H1 (cell line): ENCODE results near the gene PLCH2. TPM values are rescaled to one million over a fixed set of nuclear protein-coding genes. Genes with fewer than 3 reads are reported as not detected.

ENCODE experiments used
- CTCF ChIA-PET: fragments of 300-600 bp; sonication (Branson Sonifier 250); formaldehyde crosslinking; loops from one replicate; lab custom pipeline; 2021; ENCODE audit not compliant: partially characterized antibody; lab: Charles Lee
- POLR2A ChIA-PET: fragments of 300-600 bp; sonication (Branson Sonifier 250); formaldehyde crosslinking; loops from one replicate; lab custom pipeline; 2021; ENCODE audit warnings: inconsistent platforms; ENCODE audit not compliant: partially characterized antibody; lab: Charles Lee
- DNase-seq, 2 experiments: peaks; one replicate each; pipeline versions ENCODE4 v3.0.0 to v3.0.0-alpha.2; 2010 to 2022; ENCODE audit warnings: low spot score in 2 of 2, low read depth in 1 of 2, mixed read lengths in 1 of 2
- FAIRE-seq: peaks from 2 replicates; lab custom pipeline; 2011; peaks lifted over from hg19 to GRCh38; lab: Jason Lieb, UNC
- H2AFZ ChIP-seq: 2 replicates; pipeline ENCODE4 v1.8.1; 2012; ENCODE audit warnings: low read length, inconsistent platforms
- H2AK5ac ChIP-seq: 2 replicates; pipeline ENCODE4 v1.6.1; 2013; ENCODE audit warnings: low read depth, low read length
- H2BK120ac ChIP-seq: replicated peaks from 2 replicates; pipeline ENCODE3; 2013; ENCODE audit warnings: low read depth, low read length, inconsistent platforms
- H2BK12ac ChIP-seq: 2 replicates; pipeline ENCODE4 v1.6.1; 2013; ENCODE audit warnings: low read depth, low read length
- H2BK15ac ChIP-seq: 2 replicates; pipeline ENCODE4 v1.6.1; 2013; ENCODE audit warnings: low read length
- H2BK20ac ChIP-seq: 2 replicates; pipeline ENCODE4 v1.6.1; 2013; ENCODE audit warnings: low read length
- H2BK5ac ChIP-seq: 2 replicates; pipeline ENCODE4 v1.6.1; 2013; ENCODE audit warnings: low read depth, low read length
- H3K14ac ChIP-seq: 2 replicates; pipeline ENCODE4 v1.6.1; 2013; ENCODE audit warnings: inconsistent platforms; ENCODE audit not compliant: insufficient read length
- H3K18ac ChIP-seq: 2 replicates; pipeline ENCODE4 v1.6.1; 2013; ENCODE audit warnings: low read length; ENCODE audit errors: extremely low read depth
- H3K23ac ChIP-seq: 2 replicates; pipeline ENCODE4 v1.6.1; 2013; ENCODE audit warnings: inconsistent platforms; ENCODE audit not compliant: insufficient read length
- H3K23me2 ChIP-seq: 2 replicates; pipeline ENCODE4 v1.6.1; 2013; ENCODE audit warnings: low read depth, low read length
- H3K27ac ChIP-seq: 2 replicates; pipeline ENCODE4 v1.6.1; 2011; ENCODE audit warnings: low read depth, low read length, inconsistent platforms
- H3K27me3 ChIP-seq, 4 experiments: replicated peaks in 1 of 4; 1 replicate in 1 of 4; 2 replicates in 3 of 4; pipeline versions ENCODE4 v1.6.1 to v1.8.1; 2011 to 2013; ENCODE audit warnings: low read length in 3 of 4, mild to moderate bottlenecking in 3 of 4, inconsistent platforms in 2 of 4, mixed read lengths in 2 of 4, moderate library complexity in 1 of 4; ENCODE audit not compliant: control insufficient read depth in 3 of 4, insufficient read depth in 3 of 4; ENCODE audit errors: extremely low read depth in 1 of 4
- H3K36me3 ChIP-seq, 4 experiments: 2 replicates each; pipeline versions ENCODE4 v1.6.1 to v1.8.1; 2011 to 2013; ENCODE audit warnings: mild to moderate bottlenecking in 4 of 4, low read length in 3 of 4, moderate library complexity in 2 of 4, control low read depth in 1 of 4, inconsistent platforms in 1 of 4; ENCODE audit not compliant: insufficient read depth in 4 of 4, control insufficient read depth in 2 of 4
- H3K4ac ChIP-seq: replicated peaks from 2 replicates; pipeline ENCODE3; 2013; ENCODE audit warnings: low read length, low read depth, mixed read lengths, inconsistent platforms; ENCODE audit not compliant: insufficient read length
- H3K4me1 ChIP-seq, 4 experiments: replicated peaks in 1 of 4; 1 replicate in 1 of 4; 2 replicates in 3 of 4; pipeline versions ENCODE4 v1.6.1 to v1.8.1; 2011 to 2013; ENCODE audit warnings: low read length in 3 of 4, inconsistent platforms in 2 of 4, mixed read lengths in 1 of 4; ENCODE audit not compliant: insufficient read depth in 4 of 4, control insufficient read depth in 3 of 4
- H3K4me2 ChIP-seq, 2 experiments: 2 replicates each; pipeline versions ENCODE4 v1.6.1 to v1.8.1; 2011 to 2013; ENCODE audit warnings: low read depth in 2 of 2, low read length in 2 of 2, control low read depth in 1 of 2, inconsistent platforms in 1 of 2, mild to moderate bottlenecking in 1 of 2; ENCODE audit not compliant: insufficient read depth in 1 of 2
- H3K4me3 ChIP-seq, 4 experiments: fragments of 200-600, 300-600 bp in 1 of 4; sonication (generic), shearing (Covaris generic), sonication (Bioruptor Twin) in 1 of 4; 2 replicates each; pipeline versions ENCODE4 v1.5.1 to v1.8.1; 2011 to 2016; ENCODE audit warnings: low read length in 4 of 4, low read depth in 3 of 4, control low read depth in 2 of 4, inconsistent platforms in 2 of 4, mild to moderate bottlenecking in 2 of 4, mixed read lengths in 1 of 4, moderate library complexity in 1 of 4; ENCODE audit not compliant: insufficient read depth in 2 of 4; ENCODE audit errors: extremely low read depth in 1 of 4
- H3K56ac ChIP-seq: replicated peaks from 2 replicates; pipeline ENCODE3; 2013; ENCODE audit warnings: low read depth, mild to moderate bottlenecking, mixed read lengths, low read length, inconsistent platforms; ENCODE audit not compliant: insufficient read length
- H3K79me1 ChIP-seq: 2 replicates; pipeline ENCODE4 v1.6.1; 2013; ENCODE audit warnings: low read depth, low read length, control low read depth
- H3K79me2 ChIP-seq, 2 experiments: 2 replicates each; pipeline versions ENCODE4 v1.6.1 to v1.8.1; 2012 to 2013; ENCODE audit warnings: low read length in 2 of 2, mild to moderate bottlenecking in 2 of 2, inconsistent platforms in 1 of 2; ENCODE audit not compliant: insufficient read depth in 2 of 2, control insufficient read depth in 1 of 2
- H3K9ac ChIP-seq, 4 experiments: replicated peaks in 1 of 4; 1 replicate in 1 of 4; 2 replicates in 3 of 4; pipeline versions ENCODE4 v1.6.1 to v1.8.1; 2011 to 2013; ENCODE audit warnings: low read depth in 3 of 4, low read length in 3 of 4, control low read depth in 2 of 4, mild to moderate bottlenecking in 2 of 4, moderate library complexity in 2 of 4, inconsistent platforms in 1 of 4; ENCODE audit errors: extremely low read depth in 1 of 4
- H3K9me3 ChIP-seq, 2 experiments: 2 replicates each; pipeline versions ENCODE4 v1.6.1 to v1.8.1; 2012 to 2013; ENCODE audit warnings: mild to moderate bottlenecking in 2 of 2, moderate library complexity in 2 of 2, control low read depth in 1 of 2, inconsistent platforms in 1 of 2, low read depth in 1 of 2, low read length in 1 of 2, mixed read lengths in 1 of 2; ENCODE audit not compliant: insufficient read depth in 2 of 2
- H4K20me1 ChIP-seq, 2 experiments: replicated peaks in 1 of 2; 2 replicates each; pipeline versions ENCODE3 to v1.8.1; 2011 to 2013; ENCODE audit warnings: inconsistent platforms in 2 of 2, low read length in 2 of 2, mild to moderate bottlenecking in 1 of 2; ENCODE audit not compliant: insufficient read depth in 2 of 2, control insufficient read depth in 1 of 2
- H4K5ac ChIP-seq: 2 replicates; pipeline ENCODE4 v1.6.1; 2013; ENCODE audit warnings: low read length, low read depth, mixed read lengths, inconsistent platforms; ENCODE audit not compliant: insufficient read length
- H4K8ac ChIP-seq: 2 replicates; pipeline ENCODE4 v1.8.0; 2013; ENCODE audit warnings: mild to moderate bottlenecking, moderate library complexity, low read length, inconsistent platforms; ENCODE audit not compliant: insufficient read depth; ENCODE audit errors: extremely low read depth
- H4K91ac ChIP-seq: replicated peaks from 2 replicates; pipeline ENCODE3; 2013; ENCODE audit warnings: low read length, mixed read lengths, inconsistent platforms; ENCODE audit not compliant: insufficient read length
- ATF2 ChIP-seq: IDR thresholded peaks from 2 replicates; pipeline ENCODE4 v1.6.1; 2012; ENCODE audit warnings: low read length, inconsistent platforms
- CEBPB ChIP-seq: IDR thresholded peaks from 2 replicates; pipeline ENCODE4 v1.6.1; 2012; ENCODE audit warnings: low read depth, low read length
- CREB1 ChIP-seq: IDR thresholded peaks from 2 replicates; pipeline ENCODE4 v1.6.1; 2012; ENCODE audit warnings: inconsistent platforms
- EGR1 ChIP-seq: IDR thresholded peaks from 2 replicates; pipeline ENCODE4 v1.6.1; 2011; ENCODE audit warnings: low read depth, low read length, borderline replicate concordance
- EZH2 ChIP-seq: fragments of 200-600 bp; sonication (generic); IDR thresholded peaks from 2 replicates; pipeline ENCODE4 v1.7.1; 2012; ENCODE audit warnings: low read depth, mild to moderate bottlenecking, moderate library complexity, low read length, inconsistent platforms; ENCODE audit not compliant: severe bottlenecking
- HDAC2 ChIP-seq, 2 experiments: fragments of 300-600 bp in 1 of 2; sonication (generic) in 1 of 2; IDR thresholded peaks; 2 replicates each; pipeline ENCODE4 v1.6.1; 2011 to 2012; ENCODE audit warnings: low read depth in 2 of 2, low read length in 2 of 2, mild to moderate bottlenecking in 2 of 2, moderate library complexity in 2 of 2, borderline replicate concordance in 1 of 2, inconsistent platforms in 1 of 2
- NRF1 ChIP-seq: IDR thresholded peaks from 2 replicates; pipeline ENCODE4 v1.6.1; 2011; ENCODE audit warnings: mild to moderate bottlenecking, low read depth, low read length, improper control_type of control experiment
- PHF8 ChIP-seq: fragments of 200-600 bp; sonication (generic); conservative IDR thresholded peaks from 2 replicates; pipeline ENCODE4 v1.7.1; 2012; ENCODE audit warnings: low read depth, mild to moderate bottlenecking, inconsistent platforms, low read length, moderate library complexity
- POLR2A ChIP-seq, 2 experiments: IDR thresholded peaks; 1 replicate in 1 of 2; 2 replicates in 1 of 2; pipeline ENCODE4 v1.6.1; 2011; ENCODE audit warnings: low read depth in 2 of 2, low read length in 2 of 2, mild to moderate bottlenecking in 2 of 2; ENCODE audit errors: control extremely low read depth in 1 of 2
- RBBP5 ChIP-seq: IDR thresholded peaks from 2 replicates; pipeline ENCODE4 v1.7.1; 2012; ENCODE audit warnings: low read depth, mild to moderate bottlenecking, inconsistent platforms, low read length, moderate library complexity, borderline replicate concordance
- SP4 ChIP-seq: IDR thresholded peaks from 2 replicates; pipeline ENCODE4 v1.6.1; 2012; ENCODE audit warnings: low read length, inconsistent platforms
- TBP ChIP-seq: IDR thresholded peaks from 2 replicates; pipeline ENCODE4 v1.6.1; 2011; ENCODE audit warnings: low read depth, low read length, improper control_type of control experiment
- WGBS, 2 experiments: shearing (Covaris generic) in 1 of 2; methylation state at CpG; one replicate each; pipeline versions ENCODE4 v1.1.6 to v1.1.7; 2013 to 2015; ENCODE audit warnings: low lambda C conversion rate in 2 of 2, mixed read lengths in 2 of 2, inconsistent platforms in 1 of 2, low coverage in 1 of 2, missing lambda C conversion rate in 1 of 2; ENCODE audit not compliant: insufficient replicate concordance in 2 of 2, insufficient coverage in 1 of 2, insufficient read length in 1 of 2; ENCODE audit errors: extremely low coverage in 1 of 2, missing lambda C conversion rate in 1 of 2; 5-methylcytosine and 5-hydroxymethylcytosine counted together
- polyA plus RNA-seq, 7 experiments: library from polyadenylated mRNA; depleted of rRNA in 3 of 7; stranded (reverse) in 5 of 7; unstranded in 2 of 7; fragments of >200 nt in 5 of 7; fragments of 200-250 nt in 2 of 7; gene quantifications; 1 replicate in 5 of 7; 2 replicates in 1 of 7; 4 replicates in 1 of 7; pipeline versions ENCODE4 v1.2.1 to v1.2.3, GENCODE V29; 2011 to 2013; ENCODE audit warnings: missing spikeins in 2 of 7, mixed read lengths in 2 of 7
- total RNA-seq: library from RNA; stranded (reverse); fragmentation: NEBNext Ultra II Directional; extraction: Animal tissue kit (Norgen Biotek cat#: 25700); gene quantifications from 2 replicates; pipeline ENCODE4 v1.2.1, GENCODE V29; 2021

PLCH2 gene
- total and polyA plus RNA-seq, 2 of the 8 experiments (the other 6 are each of a cell fraction or from before 2014, with no cell fraction given): 0.14 to 0.19 TPM

GRCh38 chr1:2509589-2509988 is 33.5 kb downstream of the PLCH2 start:
- H3K18ac ChIP-seq: no peak overlapping the region
- no peak overlapping the region for H2BK15ac ChIP-seq
- no peak overlapping the region for H2AK5ac ChIP-seq
- H4K8ac ChIP-seq: no peak overlapping the region
- no peak overlapping the region for H2BK12ac ChIP-seq
- no peaks in the 10 kb centered on the region for H3K79me2 ChIP-seq
- no peak overlapping the region; the same call in 1 of the 2 replicates for H2BK5ac ChIP-seq
- WGBS, 2 experiments: 95% methylated on average over 11 of the region's 11 CpGs; no CpG with 5 or more reads in 1 of the 2 experiments
- H3K9ac ChIP-seq: no peak overlapping the region
- no peaks in the 10 kb centered on the region for H3K27me3 ChIP-seq
- no peak overlapping the region for H2BK20ac ChIP-seq
- no peak overlapping the region for H2AFZ ChIP-seq
- DNase-seq: no peak
- no peaks in the 10 kb centered on the region; the same call in 1 of the 2 replicates for H3K79me1 ChIP-seq
- no peak overlapping the region for H3K56ac ChIP-seq
- no peak overlapping the region for H2BK120ac ChIP-seq
- H3K27ac ChIP-seq: no peak overlapping the region
- TF ChIP-seq NRF1 (no peak), EGR1 (no peak), PHF8 (no peak), EZH2 (no peak), CEBPB (no peak), ATF2 (no peak), HDAC2 (IDR thresholded peaks at IDR 0.05; ENCODE audit: borderline replicate concordance in 1 of 2, low read depth in 2 of 2, low read length in 2 of 2) (no peak), POLR2A (IDR thresholded peaks at IDR 0.05; ENCODE audit: control extremely low read depth in 1 of 2, low read depth in 2 of 2, low read length in 2 of 2) (no peak), TBP (no peak), CREB1 (no peak), SP4 (no peak), RBBP5 (no peak)
- H4K5ac ChIP-seq: no peak overlapping the region
- no peak overlapping the region for H3K4ac ChIP-seq
- no peak overlapping the region for H3K23ac ChIP-seq
- no peaks in the 10 kb centered on the region; a peak in 1 of 7 replicates for H3K4me1 ChIP-seq
- H3K36me3 ChIP-seq: peaks cover 8 to 44% (median 25%) of the 10 kb centered on the region in 4 experiments; a peak in 6 of 8 replicates
- H4K20me1 ChIP-seq: peaks cover 6 to 16% of the 10 kb centered on the region in 2 experiments
- no peaks in the 10 kb centered on the region for H3K9me3 ChIP-seq
- ChIA-PET POLR2A (interaction anchor here (1.0 to 2.0 kb wide), 3 partner anchors 10 to 24 kb away, joined by 3 to 5 read pairs (median 4); no protein-coding TSS in a partner anchor), CTCF (interaction anchor here (1.0 to 1.2 kb wide), 2 partner anchors 33 to 38 kb away, joined by 3 read pairs; no protein-coding TSS in a partner anchor)
- H3K23me2 ChIP-seq: no peaks in the 10 kb centered on the region
- H3K4me3 ChIP-seq: no peak overlapping the region
- H3K4me2 ChIP-seq: no peak overlapping the region
- no peak overlapping the region for H4K91ac ChIP-seq
- H3K14ac ChIP-seq: no peak overlapping the region
- FAIRE-seq: no peak
